Fibroblast of peridontal ligament (primary cell): ENCODE results near the gene HMGCS1.
"Not testable (repeated sequence)": the region's sequence is repeated elsewhere in the genome, so short reads cannot be mapped to it uniquely, and the experiment has no call there.

Source experiments
- DNase-seq: peaks from one replicate; pipeline ENCODE4 v3.0.0-alpha.2; 2010; ENCODE audit errors: extremely low read depth

Gene HMGCS1

DNA sequence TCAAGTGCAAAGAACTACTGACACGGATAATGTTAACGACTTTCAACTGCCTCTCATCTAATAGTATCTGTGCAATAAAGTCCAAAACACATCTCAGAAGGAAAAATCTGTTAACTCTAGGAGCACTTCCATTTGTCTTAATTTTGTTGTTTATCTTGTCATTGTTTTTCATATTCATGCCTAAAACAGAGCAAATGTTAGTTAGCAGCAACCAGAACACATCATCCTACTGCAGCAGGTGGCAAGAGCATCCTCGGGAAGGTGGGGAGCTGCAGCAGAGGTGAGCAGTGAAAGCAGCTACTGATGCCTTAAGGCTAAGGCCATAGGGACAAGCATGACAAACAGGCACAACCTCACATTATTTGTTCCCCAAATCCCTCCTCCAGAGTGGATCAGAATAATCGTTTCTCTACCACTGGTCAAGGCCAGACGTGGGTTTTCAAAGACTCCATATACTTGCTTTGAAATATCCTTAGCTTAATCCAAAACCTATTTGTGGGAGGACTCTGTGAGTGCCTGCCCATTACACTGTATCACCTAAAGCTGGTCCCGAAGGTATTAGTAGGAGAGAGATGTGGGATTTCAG lies 1.0 kb downstream of the HMGCS1 start:
- no peak for DNase-seq

DNA sequence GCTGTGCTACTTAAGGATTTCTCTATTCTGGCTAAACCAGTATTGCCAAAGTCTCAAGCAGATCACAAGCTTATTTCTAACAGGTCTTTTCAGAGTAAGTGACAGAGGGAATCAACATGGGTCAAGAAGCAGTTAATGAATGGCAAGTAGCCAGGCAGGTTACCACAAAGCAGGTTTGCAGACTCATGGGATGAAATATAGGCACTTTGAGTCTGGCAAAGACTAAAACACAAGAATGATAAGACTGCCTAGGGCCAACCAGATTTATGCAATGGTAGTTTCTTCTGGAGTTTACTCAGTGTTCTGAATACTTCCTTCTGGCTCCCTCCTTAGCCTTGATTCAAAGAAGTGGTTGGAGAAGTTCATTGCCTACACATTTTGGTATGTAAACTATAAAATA lies 3.6 kb downstream of the HMGCS1 start:
- no peak for DNase-seq

GRCh38 chr5:43309122-43309521 lies 4.1 kb downstream of the HMGCS1 start:
- no peak for DNase-seq

GRCh38 chr5:43306954-43307353 lies 6.3 kb downstream of the HMGCS1 start:
- DNase-seq: not testable (repeated sequence)

DNA sequence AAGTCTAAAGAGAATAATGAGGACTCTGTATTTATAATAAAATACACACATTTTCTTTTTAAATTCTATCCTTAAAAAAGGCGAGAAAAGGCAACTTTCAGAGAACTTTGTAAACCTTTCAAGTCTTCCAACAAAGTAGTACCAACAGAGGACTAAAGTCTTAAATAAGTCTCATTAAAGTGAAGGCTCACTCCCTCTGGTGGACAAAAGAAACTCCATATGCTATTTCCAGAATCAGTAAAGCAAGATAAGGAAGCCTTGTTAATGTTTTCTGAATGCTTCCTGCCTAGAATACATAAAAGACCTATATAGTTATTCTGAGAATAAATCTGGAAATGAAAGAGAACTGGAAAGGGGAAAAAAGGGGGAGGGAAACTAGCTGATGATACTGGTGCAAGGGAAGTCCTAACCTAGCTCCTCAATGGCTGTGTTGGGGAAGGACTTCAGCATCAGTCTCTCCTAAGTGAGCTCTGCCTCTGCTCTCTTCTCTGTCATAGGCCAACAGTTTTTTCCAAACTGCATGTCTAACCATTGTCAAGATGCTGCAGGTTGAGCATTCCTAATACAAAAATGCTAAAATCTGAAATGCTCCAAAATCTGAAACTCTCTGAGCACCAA lies 7.2 kb downstream of the HMGCS1 start:
- peak; percentile 83 for DNase-seq

DNA sequence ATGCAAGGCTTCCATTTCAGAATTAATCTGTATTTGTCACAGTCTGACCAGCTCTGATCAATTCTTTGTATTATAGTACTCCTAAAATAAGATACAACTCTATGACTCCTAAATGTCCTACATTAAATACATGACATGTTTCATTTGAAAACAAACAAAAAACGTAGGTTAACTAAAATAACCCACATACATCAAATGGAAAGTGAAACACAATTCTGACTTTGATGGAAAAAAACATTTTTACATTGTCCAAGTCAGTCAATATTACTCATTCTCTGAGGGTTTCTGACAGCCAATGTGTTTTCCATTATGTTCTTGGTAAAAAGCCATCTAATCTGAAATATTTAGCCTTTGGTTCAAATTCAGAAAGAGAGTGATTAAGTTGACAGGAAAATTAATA lies 8.7 kb downstream of the HMGCS1 start:
- DNase-seq: peak; percentile 63

GRCh38 chr5:43303242-43303641 lies 10.0 kb downstream of the HMGCS1 start:
- DNase-seq: no peak

GRCh38 chr5:43302481-43302880 lies 10.7 kb downstream of the HMGCS1 start:
- no peak for DNase-seq

GRCh38 chr5:43301653-43302091 lies 11.5 kb downstream of the HMGCS1 start:
- DNase-seq: no peak

DNA sequence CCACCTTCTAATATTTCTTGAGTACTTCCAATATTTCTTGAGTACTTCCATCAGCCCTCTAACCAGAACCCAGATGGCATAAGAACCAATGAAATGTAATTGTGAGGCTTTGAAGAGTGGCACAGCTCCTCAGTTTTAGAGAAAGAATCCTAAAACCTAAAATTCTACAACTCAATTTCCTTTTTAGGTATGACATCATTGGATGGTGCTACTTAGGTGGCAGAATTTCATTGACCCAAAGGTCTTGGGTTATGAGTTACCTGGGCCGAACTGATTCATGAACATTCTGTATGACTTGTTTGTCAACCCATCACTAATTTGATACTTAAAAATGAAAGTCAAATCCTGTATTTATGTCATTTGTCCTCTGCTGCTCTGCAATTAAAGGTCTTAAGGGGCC lies 13.1 kb downstream of the HMGCS1 start:
- no peak for DNase-seq

- no peak for DNase-seq
Measured at GRCh38 chr5:43298443-43298842, 14.8 kb downstream of the HMGCS1 start.

GRCh38 chr5:43296835-43297234 lies 16.4 kb downstream of the HMGCS1 start:
- no peak for DNase-seq

GRCh38 chr5:43295202-43295601 lies 18.0 kb downstream of the HMGCS1 start:
- no peak for DNase-seq

DNA sequence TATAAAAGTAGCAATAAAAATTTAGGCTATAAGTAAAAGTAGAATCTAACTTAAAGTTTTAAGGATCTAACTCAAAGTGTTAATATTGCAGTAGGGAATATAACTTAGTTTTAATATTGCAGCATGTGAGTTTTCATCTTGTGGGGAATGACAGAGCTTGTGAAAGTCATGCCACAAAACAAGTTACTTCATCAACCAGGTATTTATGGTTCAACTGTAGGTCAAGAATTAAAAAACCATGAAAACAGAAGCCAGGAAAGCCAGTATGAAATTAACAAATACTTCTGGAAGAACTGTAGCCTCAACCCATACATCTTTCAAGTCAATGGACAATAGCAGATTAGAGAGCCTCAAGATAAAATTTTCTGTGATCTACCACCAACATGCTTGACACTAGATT lies 19.0 kb downstream of the HMGCS1 start:
- DNase-seq: no peak

DNA sequence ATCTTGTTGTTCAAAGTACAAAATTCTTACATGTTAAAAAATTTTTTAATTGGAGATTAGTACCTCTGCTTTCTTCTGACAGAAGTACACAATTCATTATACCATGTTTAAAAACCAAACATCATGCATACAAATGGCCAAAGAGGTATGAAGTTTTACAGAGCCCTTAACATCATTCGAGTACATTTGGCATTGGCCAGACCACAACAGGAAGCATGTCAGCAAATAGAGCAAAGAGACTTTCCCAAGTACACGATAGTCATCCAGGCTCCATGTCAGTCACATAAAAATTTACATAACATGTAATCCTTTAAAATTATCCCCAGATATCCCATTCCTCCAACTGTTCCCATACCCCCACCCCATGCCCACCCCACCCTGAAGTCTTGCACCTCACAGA lies 22.5 kb downstream of the HMGCS1 start:
- DNase-seq: no peak

DNA sequence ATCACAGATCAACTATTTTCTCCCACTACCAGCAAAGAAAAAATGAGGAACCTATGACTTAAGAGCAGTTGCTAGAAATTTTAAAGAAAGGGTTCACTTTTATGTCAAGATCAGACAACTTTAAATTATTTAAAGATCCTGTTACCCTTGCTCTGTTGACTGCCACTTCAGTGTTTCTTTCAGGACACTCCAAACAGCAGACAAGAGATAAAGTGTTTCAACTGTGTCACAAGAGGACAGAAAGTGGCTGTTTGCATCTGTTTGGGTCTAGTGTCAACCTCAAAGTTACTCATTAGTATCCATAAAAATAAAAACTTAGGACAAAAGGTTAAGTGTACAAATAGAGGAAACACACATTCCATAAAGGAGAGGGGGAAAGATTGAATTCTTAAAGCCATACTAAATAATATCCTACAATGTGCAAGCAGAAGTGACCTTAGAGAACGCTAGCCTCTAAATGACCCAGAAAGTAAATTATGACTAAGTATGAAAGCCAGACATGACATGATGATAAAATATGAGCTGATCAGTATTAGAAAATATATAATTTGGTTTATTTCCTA lies 24.9 kb downstream of the HMGCS1 start:
- no peak for DNase-seq

- no peak for DNase-seq
Measured at GRCh38 chr5:43287493-43287892, 25.7 kb downstream of the HMGCS1 start.

- DNase-seq: no peak
Measured at GRCh38 chr5:43286623-43287022, 26.6 kb downstream of the HMGCS1 start.

DNA sequence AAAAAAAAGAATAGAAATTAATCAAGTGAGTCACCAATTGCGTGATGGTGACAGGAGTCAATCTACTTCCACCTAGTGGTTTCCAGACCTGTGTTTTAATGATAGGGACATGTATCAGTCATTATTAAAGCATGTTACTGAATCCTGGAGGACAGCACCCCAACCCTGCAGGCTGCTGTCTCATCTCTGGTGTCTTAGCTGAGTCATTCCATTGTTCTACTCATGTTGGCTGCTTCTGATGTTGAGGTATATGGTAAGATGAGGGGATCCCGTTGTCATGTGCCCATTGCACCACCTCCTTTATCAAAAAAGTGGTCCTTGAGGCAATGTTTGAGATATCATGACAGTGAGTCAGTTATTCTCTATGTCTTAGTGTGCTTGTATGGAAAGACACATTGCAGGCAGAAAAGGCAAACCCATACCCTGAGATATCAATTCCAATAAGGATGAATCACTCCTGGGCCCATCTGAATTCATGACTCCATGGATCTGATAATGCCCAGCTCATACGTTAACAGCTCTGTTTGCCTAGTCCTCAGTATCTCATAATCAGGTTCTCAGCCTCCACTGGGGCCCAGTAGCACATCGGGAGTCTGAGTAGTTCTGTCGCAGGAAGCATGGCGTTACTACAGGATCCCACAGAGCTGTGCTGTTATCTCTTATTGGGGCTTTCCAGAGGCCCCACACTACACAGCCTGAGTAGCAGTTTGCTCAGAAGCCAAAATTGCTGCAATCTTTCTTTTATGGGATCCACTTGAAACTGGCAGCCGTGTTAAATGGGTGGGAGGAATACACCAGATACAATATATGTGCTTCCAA lies 31.2 kb downstream of the HMGCS1 start:
- no peak for DNase-seq

- DNase-seq: peak; percentile 6
Measured at GRCh38 chr5:43279548-43280274, 33.5 kb downstream of the HMGCS1 start.

DNA sequence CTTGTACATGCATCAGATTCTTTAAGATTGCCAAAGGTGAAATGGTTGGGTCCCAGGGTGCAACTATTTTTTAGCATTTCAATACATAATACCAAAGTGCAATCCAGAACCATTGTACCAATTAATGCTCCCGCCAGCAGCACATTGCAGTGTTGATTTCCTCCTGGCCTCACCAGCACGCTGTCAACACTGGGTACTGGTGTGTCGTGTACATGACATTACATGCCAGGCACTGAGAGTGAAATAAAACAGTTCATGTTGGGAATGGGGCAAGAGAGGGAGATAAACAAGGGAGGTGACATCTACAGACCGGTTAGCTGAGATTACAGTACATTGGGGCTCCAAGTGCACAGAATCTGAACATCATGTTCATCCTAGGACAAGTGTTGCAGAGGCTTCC lies 37.8 kb downstream of the HMGCS1 start:
- DNase-seq: no peak
